CD14-positive monocyte (primary cell): ENCODE data around the gene FIZ1. TPM values are rescaled to one million over a fixed set of nuclear protein-coding genes. Genes with fewer than 3 reads are reported as not detected.

Experiments used
- DNase-seq, 3 donors: peaks; one replicate each; pipeline ENCODE4 v3.0.0-alpha.2; 2011 to 2022
- H2AFZ ChIP-seq: 2 replicates; pipeline ENCODE4 v1.6.0; 2012; ENCODE audit warnings: mild to moderate bottlenecking, low read depth, low read length, inconsistent platforms; ENCODE audit not compliant: insufficient read depth, poor library complexity, severe bottlenecking
- H3K27ac ChIP-seq, 2 donors: 1 replicate in 1 of 2; 2 replicates in 1 of 2; pipeline ENCODE4 v1.5.1; 2012 to 2013; ENCODE audit warnings: low read length in 2 of 2, control low read depth in 1 of 2, inconsistent platforms in 1 of 2, low read depth in 1 of 2, mild to moderate bottlenecking in 1 of 2
- H3K27me3 ChIP-seq, 2 donors: one replicate each; pipeline versions ENCODE4 v1.6.0 to v1.6.1; 2011 to 2013; ENCODE audit warnings: low read length in 2 of 2; ENCODE audit not compliant: control insufficient read depth in 2 of 2, insufficient read depth in 2 of 2
- H3K36me3 ChIP-seq, 2 donors: replicated peaks in 1 of 2; 1 replicate in 1 of 2; 2 replicates in 1 of 2; pipeline versions ENCODE4 v1.5.1 to v1.6.1; 2012 to 2013; ENCODE audit warnings: low read length in 2 of 2, control low read depth in 1 of 2, inconsistent platforms in 1 of 2, mild to moderate bottlenecking in 1 of 2; ENCODE audit not compliant: insufficient read depth in 2 of 2, control insufficient read depth in 1 of 2
- H3K4me1 ChIP-seq, 2 donors: 1 replicate in 1 of 2; 2 replicates in 1 of 2; pipeline versions ENCODE4 v1.5.1 to v1.6.1; 2012 to 2013; ENCODE audit warnings: low read length in 2 of 2, control low read depth in 1 of 2, inconsistent platforms in 1 of 2, mild to moderate bottlenecking in 1 of 2, moderate library complexity in 1 of 2; ENCODE audit not compliant: insufficient read depth in 2 of 2, control insufficient read depth in 1 of 2
- H3K4me2 ChIP-seq: replicated peaks from 2 replicates; pipeline ENCODE3; 2012; ENCODE audit warnings: low read length, moderate library complexity, mild to moderate bottlenecking; ENCODE audit not compliant: poor library complexity, severe bottlenecking; ENCODE audit errors: extremely low read depth
- H3K4me3 ChIP-seq, 3 experiments: fragments of 200-600 bp in 1 of 3; sonication (generic) in 1 of 3; replicated peaks in 1 of 3; 1 replicate in 2 of 3; 2 replicates in 1 of 3; pipeline ENCODE4 v1.5.1; 2011 to 2013; ENCODE audit warnings: low read length in 3 of 3, mild to moderate bottlenecking in 3 of 3, control low read depth in 2 of 3, low read depth in 2 of 3, inconsistent platforms in 1 of 3, moderate library complexity in 1 of 3
- H3K79me2 ChIP-seq: 2 replicates; pipeline ENCODE4 v1.6.0; 2012; ENCODE audit warnings: mild to moderate bottlenecking, control low read depth, inconsistent platforms, low read length, moderate library complexity; ENCODE audit not compliant: insufficient read depth
- H3K9ac ChIP-seq: 2 replicates; pipeline ENCODE4 v1.6.0; 2017; ENCODE audit warnings: low read length, mild to moderate bottlenecking; ENCODE audit not compliant: insufficient read depth, poor library complexity, severe bottlenecking
- H3K9me3 ChIP-seq, 2 donors: replicated peaks in 1 of 2; 1 replicate in 1 of 2; 2 replicates in 1 of 2; pipeline versions ENCODE4 v1.5.1 to v1.6.1; 2012 to 2013; ENCODE audit warnings: low read length in 2 of 2, control low read depth in 1 of 2; ENCODE audit not compliant: control insufficient read depth in 1 of 2, insufficient read depth in 1 of 2
- H4K20me1 ChIP-seq: 2 replicates; pipeline ENCODE4 v1.6.0; 2012; ENCODE audit warnings: mild to moderate bottlenecking, low read length, control low read depth, moderate library complexity; ENCODE audit not compliant: insufficient read depth
- H3K27ac Mint-ChIP-seq, 7 donors: one replicate each; pipeline ENCODE4 v1.8.0; 2020; ENCODE audit warnings: mild to moderate bottlenecking in 7 of 7, mixed read lengths in 7 of 7, moderate library complexity in 6 of 7, inconsistent platforms in 2 of 7
- H3K27me3 Mint-ChIP-seq, 3 donors: one replicate each; pipeline ENCODE4 v1.8.0; 2021 to 2022; ENCODE audit warnings: low read depth in 3 of 3, mild to moderate bottlenecking in 3 of 3, mixed read lengths in 3 of 3, moderate library complexity in 3 of 3, inconsistent platforms in 1 of 3
- H3K36me3 Mint-ChIP-seq, 2 donors: one replicate each; pipeline ENCODE4 v1.8.0; 2020; ENCODE audit warnings: mixed read lengths in 2 of 2, inconsistent platforms in 1 of 2, mild to moderate bottlenecking in 1 of 2
- H3K4me1 Mint-ChIP-seq: one replicate; pipeline ENCODE4 v1.8.0; 2020; ENCODE audit warnings: mild to moderate bottlenecking, mixed read lengths
- H3K4me3 Mint-ChIP-seq, 2 donors: one replicate each; pipeline ENCODE4 v1.8.0; 2020; ENCODE audit warnings: mild to moderate bottlenecking in 2 of 2, mixed read lengths in 2 of 2, moderate library complexity in 1 of 2
- H3K9me3 Mint-ChIP-seq, 7 donors: one replicate each; pipeline ENCODE4 v1.8.0; 2020 to 2022; ENCODE audit warnings: mixed read lengths in 7 of 7, mild to moderate bottlenecking in 6 of 7, moderate library complexity in 6 of 7, inconsistent platforms in 2 of 7
- CTCF ChIP-seq: fragments of 200-600 bp; IDR thresholded peaks from one replicate; pipeline ENCODE4 v1.8.0; 2022; ENCODE audit warnings: antibody characterized with exemption, mild to moderate bottlenecking
- WGBS: methylation state at CpG from one replicate; pipeline ENCODE4 v1.1.5; 2013; ENCODE audit warnings: missing lambda C conversion rate; ENCODE audit not compliant: insufficient coverage; 5-methylcytosine and 5-hydroxymethylcytosine counted together
- intact Hi-C, 2 donors: fragments of 100-400 bp; cut with micrococcal nuclease; formaldehyde crosslinking; loops; one replicate each; pipeline versions ENCODE4 v1.15.0 to v1.15.1; 2023
- polyA plus RNA-seq, 3 donors: library from polyadenylated mRNA; depleted of rRNA in 1 of 3; unstranded in 2 of 3; stranded (reverse) in 1 of 3; fragments of 300-500 nt in 2 of 3; fragments of >200 nt in 1 of 3; fragmentation: Illumina TruSeq in 2 of 3; gene quantifications; 1 replicate in 2 of 3; 2 replicates in 1 of 3; pipeline ENCODE4 v1.2.3, GENCODE V29; 2012 to 2021

The FIZ1 gene
- polyA plus RNA-seq, 3 donors: 1.2 to 2.6 (median 1.6) TPM

GRCh38 chr19:55599842-55600661, 735 bp upstream of the FIZ1 start, which contains the start of gene ZNF524:
TSS of gene ZNF524 (plus strand) at chr19:55600288. CDS start at chr19:55602113, 1,825 bp downstream.
- Histone ChIP-seq H2AFZ (peak within 1 kb of the TSS; percentile 81), H4K20me1 (no peaks in the 10 kb centered on the region), H3K27ac (peak within 1 kb of the TSS; percentile 78 to 90), H3K4me1 (peaks cover 25 to 42% of the 10 kb centered on the region in 2 donors), H3K27me3 (no peaks in the 10 kb centered on the region), H3K9me3 (peaks cover 0 to 10% of the 10 kb centered on the region in 2 donors), H3K4me2 (peak within 1 kb of the TSS; percentile 97), H3K4me3 (peak within 1 kb of the TSS; percentile 69 to 92 (median 84)), H3K79me2 (peaks cover 41% of the 10 kb centered on the region), H3K36me3 (peaks cover 16 to 36% of the 10 kb centered on the region in 2 donors), H3K9ac (peak within 1 kb of the TSS; percentile 86)
- Mint-ChIP-seq H3K4me3 (peak within 1 kb of the TSS; percentile 95 to 100), H3K27me3 (no peaks in the 10 kb centered on the region), H3K4me1 (peaks cover 32% of the 10 kb centered on the region), H3K27ac (peak within 1 kb of the TSS; percentile 91 to 99 (median 97)), H3K9me3 (peaks cover 6 to 16% (median 11%) of the 10 kb centered on the region in 7 donors), H3K36me3 (peaks cover 20 to 29% of the 10 kb centered on the region in 2 donors)
- DNase-seq: peak in 2 of 3 donors; percentile 86 to 87
- intact Hi-C loops: loop anchor here (1.0 to 10.0 kb wide), 4 partner anchors 13 to 195 kb away; partner anchors contain the start of genes UBE2S (in 1 of the 2) and ZNF784 (in 1 of the 2)
- 0% methylated on average over 52 of the region's 97 CpGs for WGBS
- TF ChIP-seq CTCF: no peak

GRCh38 chr19:55598719-55599467, 424 bp downstream of the FIZ1 start:
- H3K4me2 ChIP-seq: peak overlapping the region; percentile 97
- peak overlapping the region; percentile 95 to 100 for H3K4me3 Mint-ChIP-seq

More at GRCh38 chr19:55598719-55599467, 424 bp downstream of the FIZ1 start:
- Mint-ChIP-seq H3K4me1 (peaks cover 24% of the 10 kb centered on the region), H3K27me3 (no peaks in the 10 kb centered on the region), H3K27ac (peak overlapping the region; percentile 91 to 99 (median 97)), H3K9me3 (peaks cover 6 to 18% (median 12%) of the 10 kb centered on the region in 7 donors), H3K36me3 (peaks cover 25 to 38% of the 10 kb centered on the region in 2 donors)
- H3K36me3 ChIP-seq: peaks cover 19 to 44% of the 10 kb centered on the region in 2 donors
- H3K4me1 ChIP-seq: peaks cover 15 to 31% of the 10 kb centered on the region in 2 donors
- WGBS: 8% methylated on average over 21 of the region's 26 CpGs
- peak overlapping the region; percentile 86 for H3K9ac ChIP-seq
- peak overlapping the region; percentile 81 for H2AFZ ChIP-seq
- peaks cover 0 to 10% of the 10 kb centered on the region in 2 donors for H3K9me3 ChIP-seq
- peak; percentile 83 to 94 (median 92) for DNase-seq
- H3K27me3 ChIP-seq: no peaks in the 10 kb centered on the region
- H3K4me3 ChIP-seq: peak overlapping the region; percentile 69 to 92 (median 84)
- TF ChIP-seq CTCF: no peak
- peak overlapping the region; percentile 78 to 90 for H3K27ac ChIP-seq
- peaks cover 41% of the 10 kb centered on the region for H3K79me2 ChIP-seq
- intact Hi-C loops: loop anchor here (1.0 to 2.0 kb wide), 3 partner anchors 12 to 77 kb away; partner anchors contain the start of gene ZNF784 (in 1 of the 2)
- H4K20me1 ChIP-seq: no peaks in the 10 kb centered on the region
